HG02884 (cell line): ENCODE data around the gene CUL9.

Experiments used
- ATAC-seq: cut with Tn5 transposase; IDR thresholded peaks from one replicate; pipeline ENCODE4 v1.9.1; 2021; ENCODE audit warnings: mild to moderate bottlenecking, moderate library complexity; ENCODE audit not compliant: unreplicated experiment

CUL9 gene

DNA sequence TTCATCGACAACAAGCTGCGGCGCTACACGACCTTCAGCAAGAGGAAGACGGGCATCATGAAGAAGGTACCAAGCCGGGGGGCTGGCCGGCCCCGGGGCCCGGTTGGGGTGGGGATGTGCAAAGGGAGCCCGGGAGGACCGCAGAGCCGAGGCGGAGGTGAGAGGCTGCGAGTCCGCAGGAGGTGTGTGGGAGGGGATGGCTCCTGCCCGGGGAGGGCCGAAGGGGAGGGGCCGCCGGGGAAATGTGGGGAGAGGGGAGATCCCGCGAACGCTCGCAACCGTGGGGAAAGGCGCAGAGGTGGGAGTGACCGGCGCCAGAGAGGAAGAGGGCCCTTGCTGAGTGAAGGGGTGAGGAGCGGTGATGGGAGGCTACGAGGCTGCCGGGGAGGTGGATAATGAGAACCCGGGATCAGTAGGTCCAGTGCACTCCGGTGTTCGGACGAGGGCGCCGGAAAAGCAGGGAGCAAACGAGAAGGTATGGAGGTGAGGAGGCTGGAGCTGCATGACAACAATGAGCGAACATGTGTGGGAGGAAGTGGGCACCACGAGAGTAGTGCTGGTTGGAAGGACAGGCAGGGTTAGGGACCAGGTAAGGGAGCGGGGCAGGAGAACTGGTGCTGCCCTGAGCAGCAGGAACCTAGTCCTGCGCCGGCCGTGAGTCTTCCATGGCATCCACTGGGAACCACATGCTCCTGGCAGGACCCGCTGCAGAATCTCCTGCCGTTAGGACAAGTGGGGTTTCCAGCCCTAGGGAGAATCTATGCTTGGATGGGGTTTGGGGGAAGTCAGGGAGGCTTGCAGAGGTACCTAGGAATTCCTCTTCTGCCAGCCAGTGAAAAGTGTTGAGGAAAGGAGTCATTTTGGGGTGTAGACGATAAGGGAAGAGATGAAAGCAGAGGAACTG, 9.6 kb upstream of the CUL9 start:
- no peak for ATAC-seq

DNA sequence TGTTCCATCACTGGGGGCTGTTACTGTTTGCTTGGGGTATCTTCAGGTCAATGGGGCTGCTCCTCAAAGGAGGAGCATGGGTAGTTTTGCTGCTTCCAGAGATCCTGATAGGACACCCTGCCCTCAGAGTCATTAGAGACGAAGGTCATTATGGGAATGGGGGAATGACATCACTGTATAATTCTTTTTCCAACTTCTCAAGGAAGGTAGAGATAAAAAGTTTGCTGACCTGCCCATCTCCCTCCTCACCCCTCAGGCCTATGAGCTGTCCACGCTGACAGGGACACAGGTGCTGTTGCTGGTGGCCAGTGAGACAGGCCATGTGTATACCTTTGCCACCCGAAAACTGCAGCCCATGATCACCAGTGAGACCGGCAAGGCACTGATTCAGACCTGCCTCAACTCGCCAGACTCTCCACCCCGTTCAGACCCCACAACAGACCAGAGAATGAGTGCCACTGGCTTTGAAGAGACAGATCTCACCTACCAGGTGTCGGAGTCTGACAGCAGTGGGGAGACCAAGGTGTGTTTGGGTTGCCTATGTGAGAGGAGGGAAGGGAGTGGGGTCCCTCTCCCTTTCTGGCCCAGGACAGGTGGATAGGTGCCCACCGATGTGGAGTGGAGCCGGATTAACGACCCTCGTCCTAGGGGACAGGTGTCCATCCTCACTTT, 8.3 kb upstream of the CUL9 start:
- ATAC-seq, result no peak

DNA sequence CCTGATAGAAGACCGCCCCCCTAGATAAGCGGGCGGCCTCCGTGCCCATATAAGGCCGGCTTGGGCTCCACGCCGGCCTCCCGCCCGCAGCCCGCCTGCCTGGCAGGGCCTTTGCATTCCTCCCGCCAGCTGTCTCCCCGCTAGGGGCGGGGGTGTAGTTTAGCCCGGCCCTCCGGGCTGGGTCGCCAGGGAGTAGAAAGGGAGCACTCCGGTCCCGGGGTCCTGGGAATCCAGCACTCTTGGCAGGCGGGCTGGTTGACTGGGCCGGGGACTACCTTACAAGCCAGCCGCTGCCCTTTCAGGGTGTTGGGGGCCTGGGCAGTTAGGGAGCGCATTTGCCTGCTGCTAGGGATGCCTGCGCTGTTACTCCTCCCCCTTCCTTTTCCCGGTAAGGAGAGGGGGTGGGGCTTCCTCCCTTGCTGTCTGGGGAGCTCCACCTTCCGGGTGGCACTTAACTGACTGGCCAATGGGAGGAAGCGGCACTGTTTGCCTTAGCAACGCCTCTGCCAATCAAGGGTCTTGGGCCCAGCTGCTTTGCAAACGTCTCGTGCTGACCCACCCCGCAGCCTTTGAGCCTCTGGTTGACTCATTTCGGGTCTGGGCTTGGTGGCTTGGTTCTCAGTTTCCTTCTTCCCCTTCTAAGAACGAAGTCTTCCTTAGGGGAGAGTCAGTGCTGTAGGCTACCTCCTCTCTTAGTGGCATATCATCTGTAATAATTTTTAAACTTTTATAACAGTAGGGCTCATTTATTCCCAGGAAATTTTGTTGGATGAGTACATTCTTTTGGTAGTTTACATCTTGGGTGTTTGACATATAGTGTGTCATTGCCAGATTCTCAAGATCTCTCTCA, 7.5 kb upstream of the CUL9 start:
- ATAC-seq, result peak; percentile 62

DNA sequence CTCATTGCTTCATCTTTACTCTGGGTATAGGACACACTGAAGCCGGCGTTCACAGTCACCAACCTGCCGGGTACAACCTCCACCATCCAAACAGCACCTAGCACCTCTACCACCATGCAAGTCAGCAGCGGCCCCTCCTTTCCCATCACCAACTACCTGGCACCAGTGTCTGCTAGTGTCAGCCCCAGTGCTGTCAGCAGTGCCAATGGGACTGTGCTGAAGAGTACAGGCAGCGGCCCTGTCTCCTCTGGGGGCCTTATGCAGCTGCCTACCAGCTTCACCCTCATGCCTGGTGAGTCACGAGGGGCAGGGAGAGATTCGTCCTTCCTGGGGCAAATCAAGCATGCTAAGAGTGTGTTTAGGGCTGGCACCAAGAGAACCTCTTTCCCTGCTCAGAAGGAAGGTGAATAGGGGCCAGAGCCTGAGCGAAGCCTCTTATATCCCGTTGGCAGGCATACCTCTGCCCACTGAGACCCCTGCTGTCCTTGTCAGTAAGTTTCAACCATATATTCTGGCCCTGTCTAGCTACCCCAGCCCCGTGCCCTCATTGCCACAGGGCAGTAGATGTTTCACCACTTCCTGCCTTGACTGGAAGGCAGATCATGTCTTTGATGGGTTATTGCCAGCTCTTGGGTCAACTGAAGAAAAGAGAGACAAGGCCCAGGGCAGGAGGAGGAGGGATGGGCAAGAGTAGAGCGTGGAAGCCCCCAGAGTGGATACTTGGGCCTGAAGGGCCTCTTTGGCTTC, 6.1 kb upstream of the CUL9 start:
- ATAC-seq, result no peak

DNA sequence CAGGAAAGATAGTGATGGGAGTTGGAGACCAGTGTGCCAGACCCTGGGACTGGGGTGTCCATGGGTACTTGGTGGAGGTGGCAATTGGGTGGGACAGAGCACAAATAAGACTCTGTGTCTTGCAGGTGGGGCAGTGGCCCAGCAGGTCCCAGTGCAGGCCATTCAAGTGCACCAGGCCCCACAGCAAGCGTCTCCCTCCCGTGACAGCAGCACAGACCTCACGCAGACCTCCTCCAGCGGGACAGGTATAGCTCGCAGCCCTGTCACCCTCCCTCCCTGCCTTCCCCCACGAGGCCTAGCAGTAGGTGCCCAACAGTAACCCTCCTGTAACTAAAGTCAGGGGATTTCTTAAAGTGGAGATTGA, 5.6 kb upstream of the CUL9 start:
- ATAC-seq, result no peak

DNA sequence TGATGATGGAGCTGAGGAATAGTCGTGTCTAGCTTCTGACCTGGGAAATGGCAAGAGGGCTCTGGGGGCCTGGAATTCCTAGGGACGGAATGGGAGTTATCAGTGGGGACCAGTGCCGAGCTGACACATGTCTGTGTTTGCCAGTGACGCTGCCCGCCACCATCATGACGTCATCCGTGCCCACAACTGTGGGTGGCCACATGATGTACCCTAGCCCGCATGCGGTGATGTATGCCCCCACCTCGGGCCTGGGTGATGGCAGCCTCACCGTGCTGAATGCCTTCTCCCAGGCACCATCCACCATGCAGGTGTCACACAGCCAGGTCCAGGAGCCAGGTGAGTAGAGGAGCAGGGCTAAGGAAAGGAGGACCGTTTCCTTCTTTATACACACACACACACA, 3.8 kb upstream of the CUL9 start:
- ATAC-seq, result no peak

DNA sequence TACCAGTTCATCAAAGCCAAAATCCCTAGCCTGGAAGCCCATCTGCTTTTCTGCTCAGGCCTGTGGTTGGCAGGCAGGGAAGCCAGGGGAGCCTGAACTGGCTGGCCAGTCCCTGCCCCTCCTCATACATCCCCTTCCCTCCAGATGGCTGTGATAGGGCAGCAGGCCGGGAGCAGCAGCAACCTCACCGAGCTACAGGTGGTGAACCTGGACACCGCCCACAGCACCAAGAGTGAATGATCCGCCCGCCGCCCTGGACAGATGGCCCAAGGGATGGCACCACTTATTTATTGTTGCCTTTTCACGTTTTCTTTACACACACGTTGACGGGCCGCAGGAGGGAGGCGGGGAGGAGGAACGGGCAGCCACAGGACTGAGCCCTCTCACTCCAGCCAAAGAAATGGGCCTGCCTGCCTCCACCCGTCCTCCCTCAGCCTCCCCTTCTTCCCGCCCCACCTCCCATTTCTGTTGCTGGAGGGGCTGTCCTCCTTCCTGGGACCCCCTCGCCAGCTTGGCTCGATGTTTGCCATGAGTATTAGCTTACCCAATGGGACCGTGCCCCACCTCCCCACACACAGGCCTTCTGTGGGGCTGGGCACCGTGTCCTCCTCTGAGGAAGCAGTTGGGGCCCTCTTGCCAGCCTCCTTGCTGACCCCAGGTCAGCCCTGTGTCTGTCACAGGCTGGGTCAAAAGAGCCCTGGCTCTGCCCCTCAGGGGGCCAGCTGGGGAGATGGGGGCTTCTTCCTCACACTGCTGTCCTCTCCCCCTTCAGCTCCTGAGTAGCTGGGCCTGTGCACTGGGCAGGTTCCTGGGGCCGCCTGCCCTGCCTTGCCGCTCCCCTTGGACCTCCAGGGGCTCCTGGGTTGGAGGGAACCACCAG, 2.8 kb upstream of the CUL9 start:
- no peak for ATAC-seq

DNA sequence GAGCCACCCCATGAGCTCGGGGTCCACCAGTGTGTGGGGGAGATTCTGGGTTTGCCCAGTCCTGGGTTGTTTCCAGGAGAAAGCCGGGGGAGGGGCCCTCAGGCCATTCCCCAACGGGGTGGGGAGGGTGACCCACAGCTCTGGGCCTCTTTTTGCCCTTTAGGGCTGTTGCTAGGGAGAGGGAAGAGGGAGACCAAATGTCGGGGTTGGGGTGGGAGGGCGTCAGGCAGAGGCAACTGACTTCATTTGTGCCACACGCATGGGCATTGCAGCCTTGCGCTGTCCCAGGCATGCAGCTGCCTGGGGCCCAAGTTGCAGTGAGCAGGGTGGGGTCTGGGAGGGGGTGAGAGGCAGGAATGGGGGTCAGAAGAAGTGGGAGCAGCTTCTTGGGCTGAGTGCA, 1.9 kb upstream of the CUL9 start:
- no peak for ATAC-seq

DNA sequence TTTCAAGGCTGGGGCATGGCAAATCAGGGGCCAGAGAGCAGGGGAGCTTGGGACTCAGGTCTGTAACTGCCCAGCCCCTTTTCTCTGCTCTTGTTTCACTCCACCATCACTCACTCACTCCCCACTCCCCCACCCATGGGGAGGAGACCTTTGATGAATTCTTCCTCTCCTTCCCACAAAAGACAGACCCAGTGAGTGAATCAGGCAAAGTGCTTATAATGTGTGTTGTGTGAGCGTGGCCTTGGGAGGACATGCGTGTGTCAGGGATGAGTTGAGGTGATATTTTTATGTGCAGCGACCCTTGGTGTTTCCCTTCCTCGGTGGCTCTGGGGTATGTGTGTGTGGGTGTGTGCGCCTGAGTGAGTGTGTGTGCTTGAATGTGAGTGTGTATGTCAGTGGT, 1.0 kb upstream of the CUL9 start:
- no peak for ATAC-seq

DNA sequence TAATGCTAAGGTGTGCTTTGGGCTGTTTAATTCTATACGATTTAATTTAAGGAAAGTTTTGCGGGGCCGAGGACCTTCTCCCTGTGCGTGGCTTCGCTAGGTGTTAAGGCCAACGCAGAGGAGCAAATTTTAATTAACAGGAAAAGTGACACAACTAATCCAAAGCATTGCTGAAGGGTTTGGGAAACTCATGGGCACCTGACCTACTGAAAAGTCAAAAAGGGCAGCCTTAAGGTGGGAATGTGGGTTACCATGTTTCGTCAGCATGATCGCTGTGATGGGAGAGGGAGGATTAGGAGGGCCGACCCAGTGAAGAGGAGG, 415 bp upstream of the CUL9 start:
- no peak for ATAC-seq

DNA sequence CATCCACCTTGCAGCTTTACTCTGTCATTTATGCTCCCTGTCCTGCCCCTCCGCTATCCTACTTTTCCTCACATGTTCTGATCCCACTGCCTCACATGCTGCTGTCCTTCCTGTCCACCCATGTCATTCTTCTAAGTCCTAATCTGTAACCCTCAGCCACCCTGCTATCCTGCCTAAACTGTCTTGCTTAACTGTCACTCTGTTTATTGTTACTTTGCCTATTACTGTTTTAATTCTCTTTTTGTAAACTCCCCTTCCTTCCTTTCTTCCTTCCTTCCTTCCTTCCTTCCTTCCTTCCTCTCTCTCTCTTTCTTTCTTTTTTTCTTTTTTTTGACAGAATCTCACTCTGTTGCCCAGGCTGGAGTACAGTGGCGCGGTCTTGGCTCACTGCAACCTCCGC, 1.4 kb downstream of the CUL9 start:
- no peak for ATAC-seq

DNA sequence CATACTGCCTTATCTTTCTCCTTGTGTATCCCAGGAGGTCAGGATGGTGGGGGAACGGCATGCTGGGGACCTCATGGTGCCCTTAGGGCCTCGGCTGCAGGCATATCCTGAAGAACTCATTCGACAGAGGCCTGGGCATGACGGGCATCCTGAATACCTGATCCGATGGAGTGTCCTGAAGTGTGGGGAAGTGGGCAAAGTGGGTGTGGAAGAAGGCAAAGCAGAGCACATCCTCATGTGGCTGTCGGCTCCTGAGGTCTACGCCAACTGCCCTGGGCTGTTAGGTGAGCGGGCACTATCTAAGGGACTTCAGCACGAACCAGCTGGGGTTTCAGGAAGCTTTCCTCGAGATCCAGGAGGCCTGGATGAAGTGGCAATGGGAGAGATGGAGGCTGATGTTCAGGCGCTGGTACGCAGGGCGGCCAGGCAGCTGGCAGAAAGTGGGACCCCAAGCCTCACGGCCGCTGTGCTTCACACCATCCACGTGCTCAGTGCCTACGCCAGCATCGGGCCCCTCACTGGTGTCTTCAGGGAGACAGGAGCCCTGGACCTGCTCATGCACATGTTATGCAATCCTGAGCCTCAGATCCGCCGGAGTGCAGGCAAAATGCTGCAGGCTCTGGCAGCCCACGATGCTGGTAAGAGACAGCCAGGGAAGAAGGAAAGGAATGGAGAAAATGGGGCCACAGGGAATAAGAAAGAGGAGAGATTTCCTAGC, 2.4 kb downstream of the CUL9 start:
- no peak for ATAC-seq

DNA sequence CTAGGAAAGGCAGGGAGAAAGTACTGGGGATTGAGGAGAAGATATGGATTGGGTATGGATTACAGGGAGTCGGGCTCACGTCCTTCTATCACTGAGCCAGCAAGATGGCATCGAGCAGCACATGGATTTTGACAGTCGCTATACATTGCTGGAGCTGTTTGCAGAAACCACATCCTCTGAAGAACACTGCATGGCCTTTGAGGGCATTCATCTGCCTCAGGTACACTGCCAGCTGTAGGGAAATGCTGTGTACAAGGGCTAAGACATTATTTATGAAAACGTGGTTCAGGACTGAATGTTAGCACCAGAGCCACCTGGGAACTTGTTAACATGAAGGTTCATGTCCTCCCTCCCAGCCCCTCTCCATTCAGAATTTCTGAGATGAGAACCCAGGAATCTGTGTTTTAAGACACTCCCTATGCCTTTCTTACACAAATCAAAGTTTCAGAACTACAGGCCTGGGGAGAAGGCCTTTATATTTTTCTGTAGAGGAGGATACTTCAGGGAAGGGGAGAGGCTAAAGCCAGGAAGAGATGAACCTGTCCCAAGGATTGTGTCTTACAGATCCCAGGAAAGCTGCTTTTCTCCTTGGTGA, 3.5 kb downstream of the CUL9 start:
- ATAC-seq, result no peak

DNA sequence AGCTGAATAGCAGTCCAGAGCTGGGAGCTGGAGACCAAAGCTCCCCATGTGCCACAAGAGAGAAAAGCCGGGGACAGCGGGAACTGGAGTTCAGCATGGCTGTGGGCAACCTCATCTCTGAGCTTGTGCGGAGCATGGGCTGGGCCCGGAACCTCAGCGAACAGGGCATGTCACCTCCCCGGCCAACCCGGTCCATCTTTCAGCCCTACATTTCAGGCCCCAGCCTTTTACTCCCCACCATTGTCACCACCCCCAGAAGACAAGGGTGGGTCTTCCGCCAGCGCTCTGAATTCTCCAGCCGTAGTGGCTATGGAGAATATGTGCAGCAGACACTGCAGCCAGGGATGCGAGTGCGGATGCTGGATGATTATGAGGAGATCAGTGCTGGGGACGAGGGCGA, 4.0 kb downstream of the CUL9 start:
- ATAC-seq, result no peak

DNA sequence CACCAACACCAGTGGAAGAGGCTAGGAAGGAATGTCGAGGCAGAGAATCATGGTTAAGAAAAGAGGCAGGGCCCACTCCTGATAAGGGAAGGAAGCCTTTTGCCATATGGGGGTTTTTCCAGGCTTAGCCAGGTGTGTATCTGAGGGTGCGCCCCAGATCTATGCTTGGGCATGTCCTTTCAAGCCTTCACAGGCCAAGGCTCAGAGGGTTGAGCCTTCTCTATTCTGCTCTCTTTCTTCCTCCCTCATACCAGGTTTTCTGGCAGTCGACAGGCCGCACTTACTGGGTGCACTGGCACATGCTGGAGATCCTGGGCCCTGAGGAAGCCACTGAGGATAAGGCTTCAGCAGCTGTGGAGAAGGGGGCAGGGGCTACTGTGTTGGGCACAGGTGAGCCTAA, 4.7 kb downstream of the CUL9 start:
- no peak for ATAC-seq

DNA sequence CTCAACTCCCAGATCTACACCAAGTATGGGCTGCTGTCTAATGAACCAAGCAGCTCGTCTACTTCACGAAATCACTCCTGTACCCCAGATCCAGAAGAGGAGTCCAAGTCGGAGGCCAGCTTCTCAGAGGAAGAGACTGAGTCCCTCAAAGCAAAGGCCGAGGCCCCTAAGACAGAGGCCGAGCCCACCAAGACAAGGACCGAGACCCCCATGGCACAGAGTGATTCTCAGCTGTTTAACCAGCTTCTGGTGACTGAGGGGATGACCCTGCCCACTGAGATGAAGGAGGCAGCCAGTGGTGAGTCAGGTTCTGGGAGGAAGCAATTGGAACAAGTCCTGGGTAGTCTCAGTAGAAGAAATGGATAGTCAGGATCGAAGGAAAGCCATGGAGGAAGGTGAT, 5.8 kb downstream of the CUL9 start:
- no peak for ATAC-seq

DNA sequence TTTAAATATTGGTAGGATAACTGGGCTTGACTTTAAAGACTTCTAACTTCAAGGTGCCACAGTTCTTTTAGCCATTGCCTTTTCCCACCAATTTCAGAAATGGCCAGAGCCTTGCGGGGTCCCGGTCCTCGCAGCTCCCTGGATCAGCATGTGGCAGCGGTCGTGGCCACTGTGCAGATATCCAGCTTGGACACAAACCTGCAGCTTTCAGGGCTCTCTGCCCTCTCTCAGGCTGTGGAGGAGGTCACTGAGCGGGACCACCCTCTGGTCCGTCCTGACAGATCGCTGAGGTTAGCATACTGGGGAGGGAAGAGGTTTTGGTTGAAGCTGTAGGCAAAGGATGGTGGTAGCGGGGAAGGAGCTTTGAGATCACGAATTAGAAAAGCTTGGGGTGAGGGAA, 6.4 kb downstream of the CUL9 start:
- no peak for ATAC-seq

DNA sequence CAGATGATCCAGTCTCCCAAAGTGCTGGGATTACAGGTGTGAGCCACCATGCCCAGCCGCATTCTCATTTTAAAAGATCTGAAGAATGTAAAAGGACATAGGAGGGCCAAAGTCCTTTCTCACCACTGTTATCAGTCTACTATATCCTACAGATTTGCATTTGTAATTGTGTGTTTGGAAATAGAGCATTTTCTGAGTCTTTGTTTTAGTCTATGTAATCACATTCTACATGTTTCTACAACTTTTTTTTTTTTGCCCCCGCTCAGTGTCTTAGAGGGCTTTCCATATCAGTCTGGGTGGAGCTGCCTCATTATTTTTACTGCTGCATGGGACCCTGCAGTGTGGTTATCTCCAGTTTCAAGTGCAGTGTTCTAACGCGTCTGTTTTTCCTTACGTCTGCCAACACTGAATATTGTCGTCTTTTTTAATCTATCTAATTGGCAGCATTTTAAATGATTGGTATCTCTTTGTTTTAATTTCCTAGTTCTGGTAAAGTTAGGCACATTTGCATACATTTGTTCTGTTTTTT, 7.8 kb downstream of the CUL9 start:
- ATAC-seq, result no peak

DNA sequence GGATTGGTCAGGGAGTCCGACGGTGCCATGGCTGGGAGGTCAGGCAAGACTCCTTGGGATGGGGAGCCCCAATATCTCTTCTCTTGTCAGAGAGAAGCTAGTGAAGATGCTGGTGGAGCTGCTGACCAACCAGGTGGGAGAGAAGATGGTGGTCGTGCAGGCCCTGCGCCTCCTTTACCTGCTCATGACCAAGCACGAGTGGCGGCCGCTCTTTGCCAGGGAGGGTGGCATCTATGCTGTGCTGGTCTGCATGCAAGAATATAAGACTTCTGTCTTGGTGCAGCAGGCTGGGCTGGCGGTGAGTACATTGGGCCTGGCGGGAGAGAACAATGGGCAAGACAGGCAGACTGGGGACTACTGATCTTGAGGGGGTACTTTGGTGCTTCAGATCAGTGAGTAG, 10.9 kb downstream of the CUL9 start:
- no peak for ATAC-seq
